ENCODE measurements around the gene SAG.

The SAG gene

GRCh38 chr2:233351423-233351822 is 43.8 kb downstream of the SAG start:
- peaks cover 8% of the 10 kb centered on the region for H3K9me3 Mint-ChIP-seq
- peaks cover 7% of the 10 kb centered on the region for H3K36me3 Mint-ChIP-seq (ENCODE audit: low read depth)
- no peak for DNase-seq
- H3K27ac Mint-ChIP-seq: peak overlapping the region; percentile 81
- TF ChIP-seq, protein P1, sequence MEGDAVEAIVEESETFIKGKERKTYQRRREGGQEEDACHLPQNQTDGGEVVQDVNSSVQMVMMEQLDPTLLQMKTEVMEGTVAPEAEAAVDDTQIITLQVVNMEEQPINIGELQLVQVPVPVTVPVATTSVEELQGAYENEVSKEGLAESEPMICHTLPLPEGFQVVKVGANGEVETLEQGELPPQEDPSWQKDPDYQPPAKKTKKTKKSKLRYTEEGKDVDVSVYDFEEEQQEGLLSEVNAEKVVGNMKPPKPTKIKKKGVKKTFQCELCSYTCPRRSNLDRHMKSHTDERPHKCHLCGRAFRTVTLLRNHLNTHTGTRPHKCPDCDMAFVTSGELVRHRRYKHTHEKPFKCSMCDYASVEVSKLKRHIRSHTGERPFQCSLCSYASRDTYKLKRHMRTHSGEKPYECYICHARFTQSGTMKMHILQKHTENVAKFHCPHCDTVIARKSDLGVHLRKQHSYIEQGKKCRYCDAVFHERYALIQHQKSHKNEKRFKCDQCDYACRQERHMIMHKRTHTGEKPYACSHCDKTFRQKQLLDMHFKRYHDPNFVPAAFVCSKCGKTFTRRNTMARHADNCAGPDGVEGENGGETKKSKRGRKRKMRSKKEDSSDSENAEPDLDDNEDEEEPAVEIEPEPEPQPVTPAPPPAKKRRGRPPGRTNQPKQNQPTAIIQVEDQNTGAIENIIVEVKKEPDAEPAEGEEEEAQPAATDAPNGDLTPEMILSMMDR (IDR thresholded peaks at IDR 0.05): no peak
- H3K4me1 Mint-ChIP-seq: peaks cover 88% of the 10 kb centered on the region
- H3K27me3 Mint-ChIP-seq (ENCODE audit: low read depth, poor library complexity): peaks cover 8% of the 10 kb centered on the region
- H3K4me3 Mint-ChIP-seq: peak overlapping the region; percentile 7

DNA sequence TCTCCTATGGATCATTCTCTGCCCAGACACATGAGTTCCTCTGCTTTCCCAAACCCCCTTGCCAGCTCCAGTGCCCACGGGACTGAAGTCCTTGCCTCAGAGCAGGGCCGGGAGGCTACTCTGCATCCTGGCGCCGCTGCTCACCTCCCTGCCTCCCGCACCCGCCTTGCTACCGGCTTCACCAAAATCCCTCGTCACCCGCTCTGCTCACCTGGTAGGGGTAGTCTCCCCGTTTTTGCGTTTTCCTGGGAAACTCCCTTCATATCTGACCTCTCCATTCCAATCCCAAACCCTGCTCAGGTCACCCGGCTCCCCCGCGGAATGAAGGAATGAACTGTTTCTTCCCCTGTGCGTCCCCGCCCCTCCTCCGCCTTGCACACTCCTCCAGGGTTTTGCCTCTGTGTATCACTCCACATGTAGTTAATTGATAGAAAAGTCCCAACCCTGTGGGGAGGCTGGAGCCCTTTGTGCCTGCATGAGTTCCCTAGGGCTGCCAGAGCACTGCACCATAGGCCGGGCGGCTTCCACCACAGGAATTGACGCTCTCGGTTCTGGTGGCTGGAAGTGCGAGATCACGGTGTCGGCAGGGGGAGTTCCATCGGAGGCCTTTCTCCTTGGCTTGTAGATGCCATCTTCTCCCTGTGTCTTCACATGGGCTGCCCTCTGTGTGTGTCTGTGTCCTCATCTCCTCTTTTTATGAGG is 44.7 kb downstream of the SAG start:
- Mint-ChIP-seq H3K27ac (no peak overlapping the region), H3K4me3 (peak overlapping the region; percentile 61), H3K9me3 (peaks cover 8% of the 10 kb centered on the region), H3K4me1 (peaks cover 88% of the 10 kb centered on the region), H3K27me3 (ENCODE audit: low read depth, poor library complexity) (peaks cover 11% of the 10 kb centered on the region), H3K36me3 (ENCODE audit: low read depth) (peaks cover 12% of the 10 kb centered on the region)
- no peak for DNase-seq
- TF ChIP-seq, protein P1 (IDR thresholded peaks at IDR 0.05): no peak

DNA sequence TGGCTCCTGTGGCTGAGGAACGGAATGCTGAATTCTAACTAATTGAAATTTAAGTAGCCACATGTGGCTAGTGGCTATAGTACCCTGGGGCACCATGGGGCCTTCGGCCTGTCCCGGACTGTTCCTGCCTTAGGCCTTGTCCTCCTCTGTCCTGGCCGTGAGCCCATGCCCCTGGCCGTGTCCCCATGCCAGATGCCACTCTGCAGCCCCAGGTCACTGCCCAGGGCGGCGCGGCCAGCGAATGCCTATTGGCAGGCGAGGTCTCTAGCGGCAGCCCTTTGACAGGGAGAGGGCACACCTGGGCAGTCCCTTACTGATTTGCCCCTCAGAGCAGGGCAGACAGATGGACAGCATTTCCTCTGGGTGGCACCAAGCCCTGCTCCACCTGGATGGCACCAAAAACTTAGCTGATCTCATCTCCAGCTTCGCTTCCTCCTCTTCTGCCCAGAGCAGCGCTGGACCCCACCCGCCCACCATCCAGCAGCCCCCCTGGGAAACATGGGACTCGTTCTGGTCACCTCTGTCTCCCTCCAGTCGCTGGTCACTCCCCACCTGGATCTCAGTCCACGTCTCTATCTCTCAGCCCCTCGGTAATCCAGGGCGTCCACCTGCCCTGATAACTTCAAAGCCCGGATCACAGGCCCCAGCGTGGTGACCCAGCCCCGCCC is 45.6 kb downstream of the SAG start:
- TF ChIP-seq, protein P1 (IDR thresholded peaks at IDR 0.05): no peak
- DNase-seq: no peak
- Mint-ChIP-seq H3K4me1 (peaks cover 80% of the 10 kb centered on the region), H3K27me3 (ENCODE audit: low read depth, poor library complexity) (peaks cover 11% of the 10 kb centered on the region), H3K27ac (no peak overlapping the region), H3K36me3 (ENCODE audit: low read depth) (peaks cover 12% of the 10 kb centered on the region), H3K9me3 (peaks cover 8% of the 10 kb centered on the region), H3K4me3 (peak overlapping the region; percentile 87)

GRCh38 chr2:233353769-233354499 is 46.3 kb downstream of the SAG start, which contains the start of gene DGKD:
Gene DGKD (plus strand): TSS chr2:233354494. CDS start chr2:233354519, 25 bp downstream.
- Mint-ChIP-seq H3K9me3 (peaks cover 8% of the 10 kb centered on the region), H3K27ac (no peak within 1 kb of the TSS), H3K4me3 (peak within 1 kb of the TSS; percentile 87), H3K27me3 (ENCODE audit: low read depth, poor library complexity) (peaks cover 11% of the 10 kb centered on the region), H3K36me3 (ENCODE audit: low read depth) (peaks cover 12% of the 10 kb centered on the region), H3K4me1 (peaks cover 77% of the 10 kb centered on the region)
- peak; percentile 80 for DNase-seq
- TF ChIP-seq, protein P1 (IDR thresholded peaks at IDR 0.05): no peak

DNA sequence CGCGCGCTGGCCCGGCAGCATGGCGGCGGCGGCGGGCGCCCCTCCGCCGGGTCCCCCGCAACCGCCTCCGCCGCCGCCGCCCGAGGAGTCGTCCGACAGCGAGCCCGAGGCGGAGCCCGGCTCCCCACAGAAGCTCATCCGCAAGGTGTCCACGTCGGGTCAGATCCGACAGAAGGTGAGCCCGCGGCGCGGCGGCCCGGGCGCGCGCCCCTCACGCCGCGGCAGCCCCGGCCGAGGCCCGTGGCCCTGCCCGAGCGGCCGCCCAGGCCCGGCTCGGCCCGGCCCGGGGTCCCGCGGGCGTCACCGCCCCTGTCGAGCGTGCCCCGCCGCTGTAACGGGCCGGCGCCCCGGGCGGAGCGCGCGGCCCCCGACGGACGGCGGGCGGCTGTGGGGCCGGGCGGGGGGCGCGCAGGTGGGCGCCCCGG is 46.9 kb downstream of the SAG start:
- H3K9me3 Mint-ChIP-seq: peaks cover 8% of the 10 kb centered on the region
- H3K27me3 Mint-ChIP-seq (ENCODE audit: low read depth, poor library complexity): peaks cover 11% of the 10 kb centered on the region
- H3K36me3 Mint-ChIP-seq (ENCODE audit: low read depth): peaks cover 12% of the 10 kb centered on the region
- H3K4me1 Mint-ChIP-seq: peaks cover 74% of the 10 kb centered on the region
- no peak overlapping the region for H3K4me3 Mint-ChIP-seq
- TF ChIP-seq, protein P1 (IDR thresholded peaks at IDR 0.05): no peak
- DNase-seq: no peak
- no peak overlapping the region for H3K27ac Mint-ChIP-seq

All from nephron progenitor cell (in vitro differentiated cells).